Measurements from ENCODE around the gene LTB.

The LTB gene

DNA sequence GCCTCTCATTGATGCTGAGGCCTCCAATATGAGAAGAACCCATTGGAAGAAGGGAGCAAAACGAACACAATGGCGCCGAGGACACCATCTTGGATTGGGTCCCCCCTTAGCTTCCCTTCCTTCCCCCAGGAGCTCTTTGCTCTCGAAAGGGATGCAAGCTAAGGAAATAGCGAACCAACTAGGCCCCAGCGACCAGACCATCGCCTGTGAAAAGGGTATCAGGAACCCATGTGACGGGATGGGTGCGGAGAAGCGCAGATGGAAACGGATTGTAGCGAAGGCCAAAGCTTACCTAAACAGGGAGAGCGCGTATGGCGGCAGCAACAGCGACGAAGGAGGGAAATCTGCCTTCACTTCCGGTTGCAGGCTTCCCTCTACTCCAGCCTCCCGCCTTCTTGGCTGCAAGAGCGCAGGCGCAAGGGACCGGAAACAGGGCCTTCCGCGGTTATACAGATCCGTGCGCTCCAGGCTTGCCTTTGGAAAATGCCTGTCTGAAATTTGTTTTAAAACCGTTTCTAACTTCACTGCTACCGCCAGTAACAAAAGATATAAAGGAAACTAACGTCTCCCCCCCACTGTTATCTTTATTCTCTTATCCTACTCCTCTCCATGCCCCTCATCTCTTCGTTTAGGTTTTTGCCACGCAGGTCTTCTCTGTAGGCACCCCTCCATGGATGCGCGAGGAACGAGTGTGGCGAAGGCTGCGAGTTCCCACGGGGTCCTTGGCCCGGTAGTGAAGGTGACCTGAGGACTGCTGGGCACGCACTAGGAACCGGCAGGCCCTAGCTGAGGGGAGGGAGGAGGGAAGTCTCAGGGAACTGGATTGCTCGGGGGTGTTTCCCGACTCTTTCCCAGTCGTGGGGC is 40.3 kb downstream of the LTB start, which contains the start of gene DDX39B:
DDX39B (minus strand) TSS at position 346 of the 864 bp plus-strand sequence. CDS start 1,471 bp downstream, outside the sequence.
- peak; percentile 92 for DNase-seq (ENCODE audit: extremely low read depth, low read depth)
- TF ChIP-seq, protein P1, sequence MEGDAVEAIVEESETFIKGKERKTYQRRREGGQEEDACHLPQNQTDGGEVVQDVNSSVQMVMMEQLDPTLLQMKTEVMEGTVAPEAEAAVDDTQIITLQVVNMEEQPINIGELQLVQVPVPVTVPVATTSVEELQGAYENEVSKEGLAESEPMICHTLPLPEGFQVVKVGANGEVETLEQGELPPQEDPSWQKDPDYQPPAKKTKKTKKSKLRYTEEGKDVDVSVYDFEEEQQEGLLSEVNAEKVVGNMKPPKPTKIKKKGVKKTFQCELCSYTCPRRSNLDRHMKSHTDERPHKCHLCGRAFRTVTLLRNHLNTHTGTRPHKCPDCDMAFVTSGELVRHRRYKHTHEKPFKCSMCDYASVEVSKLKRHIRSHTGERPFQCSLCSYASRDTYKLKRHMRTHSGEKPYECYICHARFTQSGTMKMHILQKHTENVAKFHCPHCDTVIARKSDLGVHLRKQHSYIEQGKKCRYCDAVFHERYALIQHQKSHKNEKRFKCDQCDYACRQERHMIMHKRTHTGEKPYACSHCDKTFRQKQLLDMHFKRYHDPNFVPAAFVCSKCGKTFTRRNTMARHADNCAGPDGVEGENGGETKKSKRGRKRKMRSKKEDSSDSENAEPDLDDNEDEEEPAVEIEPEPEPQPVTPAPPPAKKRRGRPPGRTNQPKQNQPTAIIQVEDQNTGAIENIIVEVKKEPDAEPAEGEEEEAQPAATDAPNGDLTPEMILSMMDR (IDR thresholded peaks at IDR 0.05; ENCODE audit: low read depth, low read length, missing control alignments) = no peak
- peak within 1 kb of the TSS; percentile 81 for H3K4me3 ChIP-seq (replicated peaks; ENCODE audit: low read depth, low read length)

DNA sequence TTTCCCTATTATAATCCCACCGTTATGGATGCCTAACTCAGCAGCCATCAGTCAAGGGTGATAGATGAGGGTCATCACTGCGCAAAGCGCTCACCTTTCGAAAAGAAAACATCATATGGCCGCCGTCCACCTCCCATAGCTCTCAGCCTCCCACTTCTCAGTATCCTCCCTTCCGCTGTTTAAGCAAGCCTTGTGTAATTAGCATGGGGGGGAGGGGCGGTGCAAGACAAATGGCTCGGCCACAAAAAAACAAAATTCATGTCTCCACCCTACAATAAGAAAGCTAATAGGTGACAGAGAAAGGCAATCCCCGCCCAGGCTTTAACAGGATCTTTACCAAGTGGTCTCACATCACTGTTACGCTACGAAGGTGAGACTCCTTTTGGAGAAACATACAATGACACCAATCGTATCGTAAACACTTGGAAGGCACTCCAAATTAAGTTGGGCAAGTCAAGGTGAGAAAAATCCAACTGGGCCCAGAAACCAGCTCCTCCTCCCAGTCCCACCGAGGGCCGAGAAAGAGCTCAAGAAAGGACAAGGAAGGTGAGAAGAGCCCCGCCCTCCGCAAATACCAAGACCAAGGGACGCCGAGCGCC is 41.1 kb downstream of the LTB start:
- TF ChIP-seq, protein P1 (IDR thresholded peaks at IDR 0.05; ENCODE audit: low read depth, low read length, missing control alignments) = no peak
- no peak for DNase-seq (ENCODE audit: extremely low read depth, low read depth)
- peak overlapping the region; percentile 81 for H3K4me3 ChIP-seq (replicated peaks; ENCODE audit: low read depth, low read length)

DNA sequence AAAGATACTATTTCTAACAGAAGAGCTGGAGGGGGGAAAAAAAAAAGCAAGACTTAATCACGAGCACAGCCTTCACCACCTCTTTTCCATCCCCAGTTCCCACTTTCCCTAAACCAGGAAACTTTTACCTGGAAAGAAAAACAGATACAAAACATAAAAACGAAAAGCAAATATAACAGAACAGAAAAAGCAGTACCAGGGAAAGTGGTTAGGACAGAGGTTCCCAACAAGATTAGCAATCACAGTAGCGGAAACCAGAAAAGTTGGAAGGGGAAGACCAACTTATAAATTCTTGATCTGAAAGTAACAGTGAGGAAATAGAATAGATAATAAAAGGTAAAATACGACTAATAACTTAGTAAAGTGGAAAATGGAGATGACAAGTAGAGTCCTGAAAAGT is 41.6 kb downstream of the LTB start:
- peak overlapping the region; percentile 81 for H3K4me3 ChIP-seq (replicated peaks; ENCODE audit: low read depth, low read length)
- no peak for DNase-seq (ENCODE audit: extremely low read depth, low read depth)
- TF ChIP-seq, protein P1 (IDR thresholded peaks at IDR 0.05; ENCODE audit: low read depth, low read length, missing control alignments) = no peak

DNA sequence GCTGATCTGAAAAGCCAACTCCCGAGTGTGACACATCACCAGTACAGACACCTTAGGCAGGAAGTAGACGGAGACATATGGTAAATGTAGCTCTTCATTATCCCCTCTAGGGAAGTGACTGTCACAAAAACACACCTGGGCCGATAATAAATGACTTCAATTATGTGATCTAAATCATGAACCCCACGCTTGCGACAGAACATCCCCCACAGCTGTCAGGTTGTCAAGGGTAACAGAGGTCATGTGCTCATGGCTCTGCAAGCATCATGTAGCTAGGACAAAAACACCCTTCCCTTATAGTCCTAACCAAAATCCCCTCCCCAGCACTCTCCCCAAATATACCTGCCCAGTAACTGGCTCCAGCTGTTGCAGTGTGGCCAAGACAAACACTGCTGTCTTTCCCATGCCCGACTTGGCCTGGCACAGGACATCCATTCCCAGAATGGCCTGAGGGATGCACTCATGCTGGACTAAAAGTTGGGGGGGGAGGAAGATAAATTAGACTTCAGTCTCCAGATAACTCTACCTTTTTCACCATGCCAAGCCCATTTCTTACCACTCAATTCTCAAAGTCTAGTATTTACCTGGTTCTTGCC is 43.3 kb downstream of the LTB start:
- TF ChIP-seq, protein P1 (IDR thresholded peaks at IDR 0.05; ENCODE audit: low read depth, low read length, missing control alignments) = no peak
- DNase-seq (ENCODE audit: extremely low read depth, low read depth) = no peak

DNA sequence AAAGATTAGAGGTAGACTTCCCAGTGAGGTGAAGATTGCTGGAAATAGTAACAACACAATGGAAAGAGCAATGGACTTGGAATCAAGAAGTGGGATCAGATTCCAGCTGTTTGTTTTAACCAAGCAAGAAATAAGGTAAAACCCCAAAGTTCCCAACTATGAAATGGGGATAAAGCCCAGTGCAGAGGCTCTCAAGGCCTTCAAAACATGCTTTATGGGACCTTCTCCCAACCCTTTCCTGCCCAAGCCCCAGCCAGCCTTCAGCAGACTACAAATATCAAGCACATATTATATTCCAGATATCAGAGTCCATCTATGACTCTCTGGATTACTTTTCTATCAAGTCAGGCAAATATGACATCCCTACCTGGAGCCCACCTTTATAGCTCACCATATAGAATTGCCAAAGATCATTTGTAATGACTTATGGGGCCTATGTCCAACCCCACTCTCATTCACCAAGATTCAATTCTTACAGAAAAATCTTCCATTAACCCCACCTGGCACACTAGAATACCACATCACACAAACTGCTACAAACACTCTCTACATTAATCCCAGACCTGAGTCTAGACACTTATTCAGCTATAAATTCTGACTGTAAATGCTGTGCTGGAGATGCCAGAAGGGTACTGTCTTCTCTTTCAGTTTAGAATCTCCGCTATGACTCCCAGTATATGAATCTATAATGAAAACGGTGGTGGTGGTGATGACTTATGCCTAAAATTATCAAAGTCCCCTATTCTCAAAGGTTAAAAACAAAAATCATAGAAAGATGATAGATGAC is 46.5 kb downstream of the LTB start:
- no peak for DNase-seq (ENCODE audit: extremely low read depth, low read depth)
- TF ChIP-seq, protein P1 (IDR thresholded peaks at IDR 0.05; ENCODE audit: low read depth, low read length, missing control alignments) = no peak
- H3K4me3 ChIP-seq (replicated peaks; ENCODE audit: low read depth, low read length) = no peak overlapping the region

More for the DNA sequence above, 43.3 kb downstream of the LTB start:
- peak overlapping the region; percentile 81 for H3K4me3 ChIP-seq (replicated peaks; ENCODE audit: low read depth, low read length)

DNA sequence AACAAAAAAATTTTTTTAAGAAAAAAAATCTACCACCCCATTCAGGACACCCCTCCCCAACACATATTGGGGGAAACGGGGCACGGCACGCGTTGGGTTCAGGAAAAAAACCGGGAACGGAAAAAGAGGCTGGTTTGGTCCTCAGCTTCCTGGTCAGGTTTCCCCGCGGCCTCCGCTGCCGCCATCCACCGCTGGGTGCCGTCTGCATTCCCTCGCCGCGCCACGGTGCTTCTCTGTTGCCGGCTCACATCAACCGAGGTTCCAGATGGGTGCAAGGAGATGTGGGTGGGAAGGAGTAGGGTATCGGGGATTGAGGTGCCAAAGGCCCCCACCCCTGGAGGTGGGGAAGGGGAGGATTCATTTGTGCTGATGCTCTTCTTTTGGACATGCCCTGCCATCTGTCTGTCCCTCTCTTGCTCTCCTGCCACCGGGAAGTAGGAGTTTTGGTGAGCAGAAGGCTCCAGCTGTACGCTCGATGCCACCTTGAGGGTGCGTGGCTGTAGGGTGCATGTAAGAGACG is 47.6 kb downstream of the LTB start:
- TF ChIP-seq, protein P1 (IDR thresholded peaks at IDR 0.05; ENCODE audit: low read depth, low read length, missing control alignments) = no peak
- no peak overlapping the region for H3K4me3 ChIP-seq (replicated peaks; ENCODE audit: low read depth, low read length)
- DNase-seq (ENCODE audit: extremely low read depth, low read depth) = no peak
